H1 (cell line): ENCODE measurements around the gene LDAH. TPM values are rescaled to one million over a fixed set of nuclear protein-coding genes. Genes with fewer than 3 reads are reported as not detected.

Experiments
- CTCF ChIA-PET: fragments of 300-600 bp; sonication (Branson Sonifier 250); formaldehyde crosslinking; loops from one replicate; lab custom pipeline; 2021; ENCODE audit not compliant: partially characterized antibody; lab: Charles Lee
- POLR2A ChIA-PET: fragments of 300-600 bp; sonication (Branson Sonifier 250); formaldehyde crosslinking; loops from one replicate; lab custom pipeline; 2021; ENCODE audit warnings: inconsistent platforms; ENCODE audit not compliant: partially characterized antibody; lab: Charles Lee
- DNase-seq, 2 experiments: peaks; one replicate each; pipeline versions ENCODE4 v3.0.0 to v3.0.0-alpha.2; 2010 to 2022; ENCODE audit warnings: low spot score in 2 of 2, low read depth in 1 of 2, mixed read lengths in 1 of 2
- FAIRE-seq: peaks from 2 replicates; lab custom pipeline; 2011; peaks lifted over from hg19 to GRCh38; lab: Jason Lieb, UNC
- H2AFZ ChIP-seq: 2 replicates; pipeline ENCODE4 v1.8.1; 2012; ENCODE audit warnings: low read length, inconsistent platforms
- H2AK5ac ChIP-seq: 2 replicates; pipeline ENCODE4 v1.6.1; 2013; ENCODE audit warnings: low read depth, low read length
- H2BK120ac ChIP-seq: replicated peaks from 2 replicates; pipeline ENCODE3; 2013; ENCODE audit warnings: low read depth, low read length, inconsistent platforms
- H2BK12ac ChIP-seq: 2 replicates; pipeline ENCODE4 v1.6.1; 2013; ENCODE audit warnings: low read depth, low read length
- H2BK15ac ChIP-seq: 2 replicates; pipeline ENCODE4 v1.6.1; 2013; ENCODE audit warnings: low read length
- H2BK20ac ChIP-seq: 2 replicates; pipeline ENCODE4 v1.6.1; 2013; ENCODE audit warnings: low read length
- H2BK5ac ChIP-seq: 2 replicates; pipeline ENCODE4 v1.6.1; 2013; ENCODE audit warnings: low read depth, low read length
- H3K14ac ChIP-seq: 2 replicates; pipeline ENCODE4 v1.6.1; 2013; ENCODE audit warnings: inconsistent platforms; ENCODE audit not compliant: insufficient read length
- H3K18ac ChIP-seq: 2 replicates; pipeline ENCODE4 v1.6.1; 2013; ENCODE audit warnings: low read length; ENCODE audit errors: extremely low read depth
- H3K23ac ChIP-seq: 2 replicates; pipeline ENCODE4 v1.6.1; 2013; ENCODE audit warnings: inconsistent platforms; ENCODE audit not compliant: insufficient read length
- H3K23me2 ChIP-seq: 2 replicates; pipeline ENCODE4 v1.6.1; 2013; ENCODE audit warnings: low read depth, low read length
- H3K27ac ChIP-seq: 2 replicates; pipeline ENCODE4 v1.6.1; 2011; ENCODE audit warnings: low read depth, low read length, inconsistent platforms
- H3K27me3 ChIP-seq, 4 experiments: replicated peaks in 1 of 4; 1 replicate in 1 of 4; 2 replicates in 3 of 4; pipeline versions ENCODE4 v1.6.1 to v1.8.1; 2011 to 2013; ENCODE audit warnings: low read length in 3 of 4, mild to moderate bottlenecking in 3 of 4, inconsistent platforms in 2 of 4, mixed read lengths in 2 of 4, moderate library complexity in 1 of 4; ENCODE audit not compliant: control insufficient read depth in 3 of 4, insufficient read depth in 3 of 4; ENCODE audit errors: extremely low read depth in 1 of 4
- H3K36me3 ChIP-seq, 4 experiments: 2 replicates each; pipeline versions ENCODE4 v1.6.1 to v1.8.1; 2011 to 2013; ENCODE audit warnings: mild to moderate bottlenecking in 4 of 4, low read length in 3 of 4, moderate library complexity in 2 of 4, control low read depth in 1 of 4, inconsistent platforms in 1 of 4; ENCODE audit not compliant: insufficient read depth in 4 of 4, control insufficient read depth in 2 of 4
- H3K4ac ChIP-seq: replicated peaks from 2 replicates; pipeline ENCODE3; 2013; ENCODE audit warnings: low read length, low read depth, mixed read lengths, inconsistent platforms; ENCODE audit not compliant: insufficient read length
- H3K4me1 ChIP-seq, 4 experiments: replicated peaks in 1 of 4; 1 replicate in 1 of 4; 2 replicates in 3 of 4; pipeline versions ENCODE4 v1.6.1 to v1.8.1; 2011 to 2013; ENCODE audit warnings: low read length in 3 of 4, inconsistent platforms in 2 of 4, mixed read lengths in 1 of 4; ENCODE audit not compliant: insufficient read depth in 4 of 4, control insufficient read depth in 3 of 4
- H3K4me2 ChIP-seq, 2 experiments: 2 replicates each; pipeline versions ENCODE4 v1.6.1 to v1.8.1; 2011 to 2013; ENCODE audit warnings: low read depth in 2 of 2, low read length in 2 of 2, control low read depth in 1 of 2, inconsistent platforms in 1 of 2, mild to moderate bottlenecking in 1 of 2; ENCODE audit not compliant: insufficient read depth in 1 of 2
- H3K4me3 ChIP-seq, 4 experiments: fragments of 200-600, 300-600 bp in 1 of 4; sonication (generic), shearing (Covaris generic), sonication (Bioruptor Twin) in 1 of 4; 2 replicates each; pipeline versions ENCODE4 v1.5.1 to v1.8.1; 2011 to 2016; ENCODE audit warnings: low read length in 4 of 4, low read depth in 3 of 4, control low read depth in 2 of 4, inconsistent platforms in 2 of 4, mild to moderate bottlenecking in 2 of 4, mixed read lengths in 1 of 4, moderate library complexity in 1 of 4; ENCODE audit not compliant: insufficient read depth in 2 of 4; ENCODE audit errors: extremely low read depth in 1 of 4
- H3K56ac ChIP-seq: replicated peaks from 2 replicates; pipeline ENCODE3; 2013; ENCODE audit warnings: low read depth, mild to moderate bottlenecking, mixed read lengths, low read length, inconsistent platforms; ENCODE audit not compliant: insufficient read length
- H3K79me1 ChIP-seq: 2 replicates; pipeline ENCODE4 v1.6.1; 2013; ENCODE audit warnings: low read depth, low read length, control low read depth
- H3K79me2 ChIP-seq, 2 experiments: 2 replicates each; pipeline versions ENCODE4 v1.6.1 to v1.8.1; 2012 to 2013; ENCODE audit warnings: low read length in 2 of 2, mild to moderate bottlenecking in 2 of 2, inconsistent platforms in 1 of 2; ENCODE audit not compliant: insufficient read depth in 2 of 2, control insufficient read depth in 1 of 2
- H3K9ac ChIP-seq, 4 experiments: replicated peaks in 1 of 4; 1 replicate in 1 of 4; 2 replicates in 3 of 4; pipeline versions ENCODE4 v1.6.1 to v1.8.1; 2011 to 2013; ENCODE audit warnings: low read depth in 3 of 4, low read length in 3 of 4, control low read depth in 2 of 4, mild to moderate bottlenecking in 2 of 4, moderate library complexity in 2 of 4, inconsistent platforms in 1 of 4; ENCODE audit errors: extremely low read depth in 1 of 4
- H3K9me3 ChIP-seq, 2 experiments: 2 replicates each; pipeline versions ENCODE4 v1.6.1 to v1.8.1; 2012 to 2013; ENCODE audit warnings: mild to moderate bottlenecking in 2 of 2, moderate library complexity in 2 of 2, control low read depth in 1 of 2, inconsistent platforms in 1 of 2, low read depth in 1 of 2, low read length in 1 of 2, mixed read lengths in 1 of 2; ENCODE audit not compliant: insufficient read depth in 2 of 2
- H4K20me1 ChIP-seq, 2 experiments: replicated peaks in 1 of 2; 2 replicates each; pipeline versions ENCODE3 to v1.8.1; 2011 to 2013; ENCODE audit warnings: inconsistent platforms in 2 of 2, low read length in 2 of 2, mild to moderate bottlenecking in 1 of 2; ENCODE audit not compliant: insufficient read depth in 2 of 2, control insufficient read depth in 1 of 2
- H4K5ac ChIP-seq: 2 replicates; pipeline ENCODE4 v1.6.1; 2013; ENCODE audit warnings: low read length, low read depth, mixed read lengths, inconsistent platforms; ENCODE audit not compliant: insufficient read length
- H4K8ac ChIP-seq: 2 replicates; pipeline ENCODE4 v1.8.0; 2013; ENCODE audit warnings: mild to moderate bottlenecking, moderate library complexity, low read length, inconsistent platforms; ENCODE audit not compliant: insufficient read depth; ENCODE audit errors: extremely low read depth
- H4K91ac ChIP-seq: replicated peaks from 2 replicates; pipeline ENCODE3; 2013; ENCODE audit warnings: low read length, mixed read lengths, inconsistent platforms; ENCODE audit not compliant: insufficient read length
- CHD1 ChIP-seq: IDR thresholded peaks from 2 replicates; pipeline ENCODE4 v1.6.1; 2012; ENCODE audit warnings: low read depth, low read length, improper control_type of control experiment
- CTCF ChIP-seq, 3 experiments: IDR thresholded peaks; 1 replicate in 2 of 3; 2 replicates in 1 of 3; pipeline versions ENCODE4 v1.5.1 to v1.6.1; 2011; ENCODE audit warnings: low read length in 3 of 3, mild to moderate bottlenecking in 3 of 3, inconsistent platforms in 2 of 3, low read depth in 1 of 3, moderate library complexity in 1 of 3; ENCODE audit not compliant: insufficient read depth in 1 of 3; ENCODE audit errors: control extremely low read depth in 1 of 3
- RAD21 ChIP-seq, 2 experiments: IDR thresholded peaks in 1 of 2; conservative IDR thresholded peaks in 1 of 2; 2 replicates each; pipeline ENCODE4 v1.6.1; 2011; ENCODE audit warnings: low read depth in 2 of 2, low read length in 2 of 2, improper control_type of control experiment in 1 of 2, inconsistent platforms in 1 of 2, mild to moderate bottlenecking in 1 of 2, moderate library complexity in 1 of 2
- WGBS, 2 experiments: shearing (Covaris generic) in 1 of 2; methylation state at CpG; one replicate each; pipeline versions ENCODE4 v1.1.6 to v1.1.7; 2013 to 2015; ENCODE audit warnings: low lambda C conversion rate in 2 of 2, mixed read lengths in 2 of 2, inconsistent platforms in 1 of 2, low coverage in 1 of 2, missing lambda C conversion rate in 1 of 2; ENCODE audit not compliant: insufficient replicate concordance in 2 of 2, insufficient coverage in 1 of 2, insufficient read length in 1 of 2; ENCODE audit errors: extremely low coverage in 1 of 2, missing lambda C conversion rate in 1 of 2; 5-methylcytosine and 5-hydroxymethylcytosine counted together
- polyA plus RNA-seq, 7 experiments: library from polyadenylated mRNA; depleted of rRNA in 3 of 7; stranded (reverse) in 5 of 7; unstranded in 2 of 7; fragments of >200 nt in 5 of 7; fragments of 200-250 nt in 2 of 7; gene quantifications; 1 replicate in 5 of 7; 2 replicates in 1 of 7; 4 replicates in 1 of 7; pipeline versions ENCODE4 v1.2.1 to v1.2.3, GENCODE V29; 2011 to 2013; ENCODE audit warnings: missing spikeins in 2 of 7, mixed read lengths in 2 of 7
- total RNA-seq: library from RNA; stranded (reverse); fragmentation: NEBNext Ultra II Directional; extraction: Animal tissue kit (Norgen Biotek cat#: 25700); gene quantifications from 2 replicates; pipeline ENCODE4 v1.2.1, GENCODE V29; 2021

The LDAH gene
- total and polyA plus RNA-seq, 2 of the 8 experiments (the other 6 are each of a cell fraction or from before 2014, with no cell fraction given): 10.9 to 26.3 TPM

DNA sequence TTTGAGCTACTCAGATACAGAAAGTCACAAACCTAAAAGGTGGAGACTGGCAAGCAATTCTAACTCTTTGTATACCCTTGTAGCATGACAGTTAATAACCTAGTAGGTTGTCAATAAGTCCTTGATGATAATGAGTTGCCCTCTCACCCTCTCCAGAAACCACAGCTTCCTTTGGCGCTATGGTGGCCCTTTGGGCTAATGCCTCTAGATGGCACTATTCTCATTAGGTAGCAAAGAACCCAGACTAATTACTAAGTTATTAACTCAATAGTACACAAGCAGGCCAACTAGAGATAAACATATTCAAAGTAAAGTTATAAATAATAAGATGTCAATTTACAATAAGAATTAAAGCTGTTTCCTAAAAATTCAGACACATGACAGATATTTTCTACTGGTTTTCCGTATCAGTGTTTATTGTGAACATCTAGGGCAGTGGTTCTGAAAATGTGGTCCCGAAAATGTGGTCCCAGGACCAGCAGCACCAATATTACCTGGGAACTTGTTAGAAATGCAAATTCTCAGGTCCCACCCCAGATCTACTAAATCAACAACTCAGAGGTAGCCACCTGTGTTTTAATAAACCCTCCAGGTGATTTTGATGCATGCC, 41.1 kb downstream of the LDAH start:
- Histone ChIP-seq H3K36me3 (no peaks in the 10 kb centered on the region), H3K56ac (no peak overlapping the region), H3K18ac (no peak overlapping the region), H4K91ac (no peak overlapping the region), H2AK5ac (no peak overlapping the region), H3K4me2 (no peak overlapping the region), H3K4me3 (no peak overlapping the region), H3K79me2 (no peaks in the 10 kb centered on the region; a peak in 1 of 4 replicates), H2BK20ac (no peak overlapping the region), H3K9me3 (no peaks in the 10 kb centered on the region), H3K4ac (no peak overlapping the region), H3K23me2 (no peaks in the 10 kb centered on the region), H2BK12ac (no peak overlapping the region), H2AFZ (no peak overlapping the region), H3K23ac (no peak overlapping the region), H2BK120ac (no peak overlapping the region), H3K79me1 (no peaks in the 10 kb centered on the region), H4K8ac (no peak overlapping the region), H4K5ac (no peak overlapping the region), H3K4me1 (no peaks in the 10 kb centered on the region), H3K9ac (no peak overlapping the region), H3K27me3 (no peaks in the 10 kb centered on the region), H2BK15ac (no peak overlapping the region), H4K20me1 (peaks cover 0 to 2% of the 10 kb centered on the region in 2 experiments), H3K14ac (no peak overlapping the region), H3K27ac (no peak overlapping the region), H2BK5ac (no peak overlapping the region)
- POLR2A ChIA-PET: interaction anchor here (1.0 kb wide), 1 partner anchor 180 kb away, joined by 3 read pairs; no protein-coding TSS in a partner anchor
- CTCF ChIA-PET: interaction anchor here (0.6 to 5.3 kb wide), 59 partner anchors 9 to 1764 kb away, joined by 3 to 126 read pairs (median 6); partner anchors contain the start of genes HS1BP3 and LDAH
- peak in 1 of 2 experiments; percentile 48 for DNase-seq
- FAIRE-seq: peak; percentile 24
- WGBS, 2 experiments: 75% methylated on average over 3 of the region's 3 CpGs; no CpG with 5 or more reads in 1 of the 2 experiments
- TF ChIP-seq CHD1 (no peak), CTCF (IDR thresholded peaks at IDR 0.05; ENCODE audit: control extremely low read depth in 1 of 3, insufficient read depth in 1 of 3, low read depth in 1 of 3, low read length in 3 of 3) (peak; percentile 25 to 73 (median 68)), RAD21 (IDR thresholded peaks at IDR 0.05 in 1 of 2, conservative IDR thresholded peaks at IDR 0.05 in 1 of 2; ENCODE audit: low read depth in 2 of 2, low read length in 2 of 2) (peak; percentile 75 to 81)
